GM19438 (cell line): ENCODE data around the gene GRIK2.

Experiments used
- ATAC-seq: cut with Tn5 transposase; IDR thresholded peaks from one replicate; pipeline ENCODE4 v1.9.1; 2021; ENCODE audit warnings: low read depth; ENCODE audit not compliant: unreplicated experiment

The GRIK2 gene

GRCh38 chr6:101531538-101531937 lies 138.0 kb downstream of the GRIK2 start:
- no peak for ATAC-seq

- ATAC-seq, result no peak
Observed at GRCh38 chr6:101534386-101534785, 140.9 kb downstream of the GRIK2 start.

GRCh38 chr6:101534821-101535220 lies 141.3 kb downstream of the GRIK2 start:
- no peak for ATAC-seq

GRCh38 chr6:101537753-101538316 lies 144.3 kb downstream of the GRIK2 start:
- no peak for ATAC-seq

- ATAC-seq, result no peak
Observed at GRCh38 chr6:101539510-101540245, 146.2 kb downstream of the GRIK2 start.

- no peak for ATAC-seq
Observed at GRCh38 chr6:101541894-101542293, 148.4 kb downstream of the GRIK2 start.

GRCh38 chr6:101543796-101544195 lies 150.3 kb downstream of the GRIK2 start:
- no peak for ATAC-seq

- no peak for ATAC-seq
Observed at GRCh38 chr6:101544286-101544685, 150.8 kb downstream of the GRIK2 start.

GRCh38 chr6:101545191-101545590 lies 151.7 kb downstream of the GRIK2 start:
- no peak for ATAC-seq

GRCh38 chr6:101550451-101550850 lies 156.9 kb downstream of the GRIK2 start:
- ATAC-seq, result no peak

- ATAC-seq, result no peak
Observed at GRCh38 chr6:101554231-101554630, 160.7 kb downstream of the GRIK2 start.

- ATAC-seq, result no peak
Observed at GRCh38 chr6:101558712-101559111, 165.2 kb downstream of the GRIK2 start.

GRCh38 chr6:101572627-101573026 lies 179.1 kb downstream of the GRIK2 start:
- no peak for ATAC-seq

- ATAC-seq, result no peak
Observed at GRCh38 chr6:101577091-101577490, 183.6 kb downstream of the GRIK2 start.

- no peak for ATAC-seq
Observed at GRCh38 chr6:101578306-101578705, 184.8 kb downstream of the GRIK2 start.

- ATAC-seq, result no peak
Observed at GRCh38 chr6:101582792-101583191, 189.3 kb downstream of the GRIK2 start.

GRCh38 chr6:101585501-101585900 lies 192.0 kb downstream of the GRIK2 start:
- ATAC-seq, result no peak

GRCh38 chr6:101588343-101588742 lies 194.8 kb downstream of the GRIK2 start:
- no peak for ATAC-seq

GRCh38 chr6:101595276-101595675 lies 201.8 kb downstream of the GRIK2 start:
- no peak for ATAC-seq

GRCh38 chr6:101597693-101598092 lies 204.2 kb downstream of the GRIK2 start:
- ATAC-seq, result no peak

- ATAC-seq, result no peak
Observed at GRCh38 chr6:101605426-101605825, 211.9 kb downstream of the GRIK2 start.

GRCh38 chr6:101605874-101606273 lies 212.4 kb downstream of the GRIK2 start:
- no peak for ATAC-seq
